HepG2 (cell line): ENCODE data around the gene KLB. TPM values are rescaled to one million over a fixed set of nuclear protein-coding genes. Genes with fewer than 3 reads are reported as not detected.
A peak's percentile ranks its signal among the peaks of the same experiment; 100 is the strongest.

Experiments used
- ATF7 ChIP-seq, 2 experiments: fragments of 450-650 bp in 1 of 2; sonication (generic) in 1 of 2; formaldehyde crosslinking in 1 of 2; IDR thresholded peaks; 2 replicates each; pipeline versions ENCODE4 v1.4.0 to v1.6.1; 2016 to 2020; ENCODE audit warnings: antibody characterized with exemption in 1 of 2, mild to moderate bottlenecking in 1 of 2, missing genetic modification reagents in 1 of 2
- ETV5 ChIP-seq: IDR thresholded peaks from 2 replicates; pipeline ENCODE4 v1.6.1; 2018; ENCODE audit warnings: missing biosample characterization, missing genetic modification reagents, inconsistent platforms, borderline replicate concordance
- GFI1 ChIP-seq: sonication (generic); formaldehyde crosslinking; IDR thresholded peaks from 2 replicates; pipeline ENCODE4 v1.5.0; 2020; ENCODE audit warnings: missing genetic modification reagents, mild to moderate bottlenecking, borderline replicate concordance
- MAF1 ChIP-seq: sonication (generic); formaldehyde crosslinking; IDR thresholded peaks from 2 replicates; pipeline ENCODE4 v1.5.0; 2020; ENCODE audit warnings: missing genetic modification reagents, borderline replicate concordance
- MTF2 ChIP-seq: sonication (generic); formaldehyde crosslinking; IDR thresholded peaks from 2 replicates; pipeline ENCODE4 v1.5.0; 2020; ENCODE audit warnings: missing genetic modification reagents, borderline replicate concordance
- NFE2 ChIP-seq: sonication (generic); formaldehyde crosslinking; IDR thresholded peaks from 2 replicates; pipeline ENCODE4 v1.4.0; 2020; ENCODE audit warnings: missing genetic modification reagents
- RFX5 ChIP-seq: IDR thresholded peaks from 2 replicates; pipeline ENCODE4 v1.6.1; 2011; ENCODE audit warnings: low read depth, low read length, improper control_type of control experiment
- RXRB ChIP-seq: IDR thresholded peaks from 2 replicates; pipeline ENCODE4 v1.6.1; 2016; ENCODE audit warnings: borderline replicate concordance, missing genetic modification reagents, missing compliant biosample characterization
- SNAPC2 ChIP-seq: sonication (generic); formaldehyde crosslinking; IDR thresholded peaks from 2 replicates; pipeline ENCODE4 v1.8.1; 2022; ENCODE audit warnings: mild to moderate bottlenecking, missing genetic modification reagents
- ZFP36L2 ChIP-seq: sonication (generic); formaldehyde crosslinking; IDR thresholded peaks from 2 replicates; pipeline ENCODE4 v1.4.0; 2020; ENCODE audit warnings: missing genetic modification reagents
- ZFP62 ChIP-seq: sonication (generic); formaldehyde crosslinking; IDR thresholded peaks from 2 replicates; pipeline ENCODE4 v1.4.0; 2020; ENCODE audit warnings: missing genetic modification reagents
- ZNF563 ChIP-seq: sonication (generic); formaldehyde crosslinking; IDR thresholded peaks from 2 replicates; pipeline ENCODE4 v1.8.0; 2022; ENCODE audit warnings: mild to moderate bottlenecking, moderate library complexity, missing genetic modification reagents
- polyA plus RNA-seq, 8 experiments: library from polyadenylated mRNA; depleted of rRNA in 3 of 8; stranded (reverse) in 7 of 8; unstranded in 1 of 8; fragments of >200 nt; fragmentation: Illumina TruSeq in 4 of 8; extraction: Trizol in 4 of 8; gene quantifications; 2 replicates each; pipeline versions ENCODE4 v1.2.1 to v1.2.3, GENCODE V29; 2011 to 2016; ENCODE audit warnings: low read depth in 4 of 8, missing spikeins in 1 of 8, mixed read lengths in 1 of 8; ENCODE audit not compliant: insufficient read depth in 1 of 8
- total RNA-seq, 5 experiments: library from RNA; depleted of rRNA; stranded (reverse); fragments of >200 nt; fragmentation: Illumina TruSeq; extraction: Trizol; gene quantifications; 2 replicates each; pipeline ENCODE4 v1.2.3, GENCODE V29; 2016; ENCODE audit warnings: low read depth in 1 of 5
- TF ChIP-seq, protein P1 (sequence below): IDR thresholded peaks from 2 replicates; pipeline ENCODE4 v1.6.1; 2016; ENCODE audit warnings: missing biosample characterization, missing genetic modification reagents, low read depth
- TF ChIP-seq, protein P2 (sequence below): sonication (generic); formaldehyde crosslinking; IDR thresholded peaks from 2 replicates; pipeline ENCODE4 v1.8.1; 2023; ENCODE audit warnings: mild to moderate bottlenecking, missing genetic modification reagents
- TF ChIP-seq, protein P3 (sequence below), 2 experiments: fragments of 450-650 bp in 1 of 2; sonication (generic) in 1 of 2; formaldehyde crosslinking; IDR thresholded peaks; 2 replicates each; pipeline versions ENCODE4 v1.5.0 to v1.8.0; 2020 to 2022; ENCODE audit warnings: mild to moderate bottlenecking in 1 of 2, missing genetic modification reagents in 1 of 2
- TF ChIP-seq, protein P4 (sequence below): sonication (generic); formaldehyde crosslinking; IDR thresholded peaks from 2 replicates; pipeline ENCODE4 v1.4.0; 2020; ENCODE audit warnings: missing genetic modification reagents, borderline replicate concordance

KLB gene
- total and polyA plus RNA-seq, 2 of the 13 experiments (the other 11 are each of a cell fraction or from before 2014, with no cell fraction given): 25.3 to 82.0 TPM

DNA sequence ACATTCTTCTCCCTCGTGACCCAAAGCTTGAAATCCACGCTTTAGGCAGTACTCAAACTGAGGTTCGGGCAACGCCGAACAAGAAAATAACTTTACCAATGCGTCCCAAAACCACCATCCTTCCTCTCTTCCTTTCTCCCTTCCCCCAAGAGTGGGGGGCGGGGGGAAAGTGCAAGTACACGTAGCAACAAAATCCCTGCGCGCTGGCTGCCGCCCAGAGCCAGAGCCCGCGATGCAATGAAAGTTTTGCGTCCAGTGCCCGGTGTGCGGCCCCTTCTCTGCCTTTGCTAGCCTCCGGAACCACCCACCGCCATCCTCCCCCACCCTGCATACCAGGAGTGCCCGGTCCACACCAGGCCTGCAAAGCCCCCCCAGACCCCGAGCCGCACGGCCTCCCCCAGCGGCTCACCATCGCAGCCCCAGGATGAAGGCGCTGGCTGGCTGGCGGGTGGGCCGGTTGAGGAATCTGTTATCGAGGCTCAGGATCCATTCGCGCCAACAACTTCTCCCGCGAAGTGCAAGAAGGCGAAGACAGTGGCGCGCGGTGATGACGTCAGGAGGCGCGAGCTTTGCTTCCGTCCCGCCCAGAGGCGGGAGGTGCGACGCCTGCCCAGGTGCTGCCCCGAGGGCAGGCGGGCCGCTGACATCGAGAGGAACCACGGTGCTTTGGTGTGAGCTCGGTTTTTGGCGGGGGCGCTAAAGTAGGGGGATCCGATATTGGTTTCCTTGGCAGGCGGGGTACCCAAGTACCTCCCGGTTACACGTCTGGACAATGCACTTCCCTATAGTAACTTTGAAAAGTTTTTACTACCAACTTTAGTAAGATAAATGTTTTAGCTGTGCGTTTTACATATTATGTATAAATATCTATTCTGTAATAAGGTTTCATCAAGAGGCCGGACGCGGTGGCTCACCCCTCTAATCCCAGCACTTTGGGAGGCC is 40.6 kb upstream of the KLB start, which contains the start of gene RFC1 (continued):
- TF ChIP-seq, protein P1, sequence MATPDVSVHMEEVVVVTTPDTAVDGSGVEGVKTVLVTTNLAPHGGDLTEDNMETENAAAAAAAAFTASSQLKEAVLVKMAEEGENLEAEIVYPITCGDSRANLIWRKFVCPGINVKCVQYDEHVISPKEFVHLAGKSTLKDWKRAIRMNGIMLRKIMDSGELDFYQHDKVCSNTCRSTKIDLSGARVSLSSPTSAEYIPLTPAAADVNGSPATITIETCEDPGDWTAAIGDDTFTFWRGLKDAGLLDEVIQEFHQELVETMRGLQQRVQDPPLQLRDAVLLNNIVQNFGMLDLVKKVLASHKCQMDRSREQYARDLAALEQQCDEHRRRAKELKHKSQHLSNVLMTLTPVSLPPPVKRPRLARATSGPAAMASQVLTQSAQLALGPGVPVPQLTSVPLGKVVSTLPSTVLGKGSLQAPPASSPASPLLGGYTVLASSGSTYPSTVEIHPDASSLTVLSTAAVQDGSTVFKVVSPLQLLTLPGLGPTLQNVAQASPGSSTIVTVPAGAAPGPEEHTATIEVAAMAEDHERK (CRISPR knock-in tag): peak; percentile 34; the same call in 1 of the 2 replicates
- no peak for TF ChIP-seq ZFP62
- TF ChIP-seq, protein P2, sequence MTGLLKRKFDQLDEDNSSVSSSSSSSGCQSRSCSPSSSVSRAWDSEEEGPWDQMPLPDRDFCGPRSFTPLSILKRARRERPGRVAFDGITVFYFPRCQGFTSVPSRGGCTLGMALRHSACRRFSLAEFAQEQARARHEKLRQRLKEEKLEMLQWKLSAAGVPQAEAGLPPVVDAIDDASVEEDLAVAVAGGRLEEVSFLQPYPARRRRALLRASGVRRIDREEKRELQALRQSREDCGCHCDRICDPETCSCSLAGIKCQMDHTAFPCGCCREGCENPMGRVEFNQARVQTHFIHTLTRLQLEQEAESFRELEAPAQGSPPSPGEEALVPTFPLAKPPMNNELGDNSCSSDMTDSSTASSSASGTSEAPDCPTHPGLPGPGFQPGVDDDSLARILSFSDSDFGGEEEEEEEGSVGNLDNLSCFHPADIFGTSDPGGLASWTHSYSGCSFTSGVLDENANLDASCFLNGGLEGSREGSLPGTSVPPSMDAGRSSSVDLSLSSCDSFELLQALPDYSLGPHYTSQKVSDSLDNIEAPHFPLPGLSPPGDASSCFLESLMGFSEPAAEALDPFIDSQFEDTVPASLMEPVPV (CRISPR knock-in tag): peak; percentile 98
- TF ChIP-seq MTF2 (CRISPR knock-in tag): peak; percentile 74; the same call in 1 of the 2 replicates
- no peak for TF ChIP-seq NFE2
- TF ChIP-seq, protein P3, sequence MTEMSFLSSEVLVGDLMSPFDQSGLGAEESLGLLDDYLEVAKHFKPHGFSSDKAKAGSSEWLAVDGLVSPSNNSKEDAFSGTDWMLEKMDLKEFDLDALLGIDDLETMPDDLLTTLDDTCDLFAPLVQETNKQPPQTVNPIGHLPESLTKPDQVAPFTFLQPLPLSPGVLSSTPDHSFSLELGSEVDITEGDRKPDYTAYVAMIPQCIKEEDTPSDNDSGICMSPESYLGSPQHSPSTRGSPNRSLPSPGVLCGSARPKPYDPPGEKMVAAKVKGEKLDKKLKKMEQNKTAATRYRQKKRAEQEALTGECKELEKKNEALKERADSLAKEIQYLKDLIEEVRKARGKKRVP (CRISPR knock-in tag; IDR thresholded peaks at IDR 0.05): peak in 1 of 2 experiments; percentile 83; a peak in 2 of 4 replicates
- no peak for TF ChIP-seq ZFP36L2
- TF ChIP-seq ZNF563 (CRISPR knock-in tag): peak; percentile 99
- 0 out of 2 replicates have a peak, but pooled peaks have one; percentile 62 for TF ChIP-seq MAF1 (CRISPR knock-in tag)
- TF ChIP-seq GFI1: peak; percentile 69
- TF ChIP-seq SNAPC2 (CRISPR knock-in tag): peak; percentile 83; the same call in 1 of the 2 replicates
- TF ChIP-seq ATF7 (IDR thresholded peaks at IDR 0.05): peak; percentile 95
- peak; percentile 96 for TF ChIP-seq ATF7 (CRISPR knock-in tag; IDR thresholded peaks at IDR 0.05)
- TF ChIP-seq ETV5: peak; percentile 85
- peak; percentile 64 for TF ChIP-seq RXRB
- no peak; the same call in 1 of the 2 replicates for TF ChIP-seq RFX5
- TF ChIP-seq, protein P4, sequence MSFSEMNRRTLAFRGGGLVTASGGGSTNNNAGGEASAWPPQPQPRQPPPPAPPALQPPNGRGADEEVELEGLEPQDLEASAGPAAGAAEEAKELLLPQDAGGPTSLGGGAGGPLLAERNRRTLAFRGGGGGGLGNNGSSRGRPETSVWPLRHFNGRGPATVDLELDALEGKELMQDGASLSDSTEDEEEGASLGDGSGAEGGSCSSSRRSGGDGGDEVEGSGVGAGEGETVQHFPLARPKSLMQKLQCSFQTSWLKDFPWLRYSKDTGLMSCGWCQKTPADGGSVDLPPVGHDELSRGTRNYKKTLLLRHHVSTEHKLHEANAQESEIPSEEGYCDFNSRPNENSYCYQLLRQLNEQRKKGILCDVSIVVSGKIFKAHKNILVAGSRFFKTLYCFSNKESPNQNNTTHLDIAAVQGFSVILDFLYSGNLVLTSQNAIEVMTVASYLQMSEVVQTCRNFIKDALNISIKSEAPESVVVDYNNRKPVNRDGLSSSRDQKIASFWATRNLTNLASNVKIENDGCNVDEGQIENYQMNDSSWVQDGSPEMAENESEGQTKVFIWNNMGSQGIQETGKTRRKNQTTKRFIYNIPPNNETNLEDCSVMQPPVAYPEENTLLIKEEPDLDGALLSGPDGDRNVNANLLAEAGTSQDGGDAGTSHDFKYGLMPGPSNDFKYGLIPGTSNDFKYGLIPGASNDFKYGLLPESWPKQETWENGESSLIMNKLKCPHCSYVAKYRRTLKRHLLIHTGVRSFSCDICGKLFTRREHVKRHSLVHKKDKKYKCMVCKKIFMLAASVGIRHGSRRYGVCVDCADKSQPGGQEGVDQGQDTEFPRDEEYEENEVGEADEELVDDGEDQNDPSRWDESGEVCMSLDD (CRISPR knock-in tag): peak; percentile 84; the same call in 1 of the 2 replicates
